HepG2 (cell line): Measurements from ENCODE around the gene PTCH1. TPM values are rescaled to one million over a fixed set of nuclear protein-coding genes. Genes with fewer than 3 reads are reported as not detected.
A peak's percentile ranks its signal among the peaks of the same experiment; 100 is the strongest.

Experiments used
- BRF2 ChIP-seq: sonication (generic); formaldehyde crosslinking; IDR thresholded peaks from 2 replicates; pipeline ENCODE4 v1.8.1; 2022; ENCODE audit warnings: mild to moderate bottlenecking, missing genetic modification reagents
- DR1 ChIP-seq: sonication (generic); formaldehyde crosslinking; IDR thresholded peaks from 2 replicates; pipeline ENCODE4 v1.8.0; 2021; ENCODE audit warnings: mild to moderate bottlenecking, missing genetic modification reagents, inconsistent platforms
- EEA1 ChIP-seq: sonication (generic); formaldehyde crosslinking; IDR thresholded peaks from 2 replicates; pipeline ENCODE4 v1.5.1; 2020; ENCODE audit warnings: mild to moderate bottlenecking, missing genetic modification reagents, borderline replicate concordance
- EED ChIP-seq: sonication (generic); formaldehyde crosslinking; IDR thresholded peaks from 2 replicates; pipeline ENCODE4 v1.5.0; 2020; ENCODE audit warnings: mild to moderate bottlenecking, missing genetic modification reagents
- ELF1 ChIP-seq: sonication (generic); formaldehyde crosslinking; IDR thresholded peaks from 2 replicates; pipeline ENCODE4 v1.4.0; 2020; ENCODE audit warnings: missing genetic modification reagents
- KMT2A ChIP-seq: sonication (generic); formaldehyde crosslinking; IDR thresholded peaks from 2 replicates; pipeline ENCODE4 v1.4.0; 2020; ENCODE audit warnings: missing genetic modification reagents
- POLR2A ChIP-seq, 2 experiments: IDR thresholded peaks; 2 replicates each; pipeline ENCODE4 v1.6.1; 2011; ENCODE audit warnings: low read depth in 2 of 2, low read length in 2 of 2, mild to moderate bottlenecking in 1 of 2, moderate library complexity in 1 of 2; ENCODE audit not compliant: insufficient read depth in 1 of 2
- RBFOX2 ChIP-seq: fragments of 200-400 bp; formaldehyde crosslinking; IDR thresholded peaks from 2 replicates; pipeline ENCODE4 v1.6.1; 2017; ENCODE audit warnings: low read depth, mild to moderate bottlenecking, low read length
- REPIN1 ChIP-seq: sonication (generic); formaldehyde crosslinking; IDR thresholded peaks from 2 replicates; pipeline ENCODE4 v1.8.0; 2022; ENCODE audit warnings: missing genetic modification reagents, low read depth, mild to moderate bottlenecking, borderline replicate concordance
- RNF219 ChIP-seq: sonication (generic); formaldehyde crosslinking; IDR thresholded peaks from 2 replicates; pipeline ENCODE4 v1.5.0; 2020; ENCODE audit warnings: mild to moderate bottlenecking, missing genetic modification reagents
- SOX5 ChIP-seq: IDR thresholded peaks from 2 replicates; pipeline ENCODE4 v1.6.1; 2016; ENCODE audit warnings: borderline replicate concordance
- TEF ChIP-seq: sonication (generic); formaldehyde crosslinking; IDR thresholded peaks from 2 replicates; pipeline ENCODE4 v1.5.0; 2020; ENCODE audit warnings: missing genetic modification reagents
- THRA ChIP-seq: sonication (generic); formaldehyde crosslinking; IDR thresholded peaks from 2 replicates; pipeline ENCODE4 v1.4.0; 2020; ENCODE audit warnings: missing genetic modification reagents, borderline replicate concordance
- TOPORS ChIP-seq: sonication (generic); formaldehyde crosslinking; IDR thresholded peaks from 2 replicates; pipeline ENCODE4 v1.8.0; 2023; ENCODE audit warnings: mild to moderate bottlenecking, missing genetic modification reagents
- ZBED4 ChIP-seq: sonication (generic); formaldehyde crosslinking; IDR thresholded peaks from 2 replicates; pipeline ENCODE4 v1.4.0; 2020; ENCODE audit warnings: missing genetic modification reagents, borderline replicate concordance
- ZFAT ChIP-seq: sonication (generic); formaldehyde crosslinking; conservative IDR thresholded peaks from 2 replicates; pipeline ENCODE4 v1.8.1; 2023; ENCODE audit warnings: missing genetic modification reagents, inconsistent platforms
- ZFP36 ChIP-seq: fragments of 150-350 bp; IDR thresholded peaks from 2 replicates; pipeline ENCODE4 v1.6.1; 2018; ENCODE audit warnings: borderline replicate concordance, low read length, low read depth; ENCODE audit not compliant: partially characterized antibody
- ZFP90 ChIP-seq: sonication (generic); formaldehyde crosslinking; IDR thresholded peaks from 2 replicates; pipeline ENCODE4 v1.8.0; 2022; ENCODE audit warnings: missing genetic modification reagents, mild to moderate bottlenecking, inconsistent platforms, borderline replicate concordance
- ZIK1 ChIP-seq: sonication (generic); formaldehyde crosslinking; IDR thresholded peaks from 2 replicates; pipeline ENCODE4 v1.5.0; 2020; ENCODE audit warnings: mild to moderate bottlenecking, low read depth, missing genetic modification reagents, borderline replicate concordance
- ZNF232 ChIP-seq: sonication (generic); formaldehyde crosslinking; IDR thresholded peaks from 2 replicates; pipeline ENCODE4 v1.4.0; 2020; ENCODE audit warnings: missing genetic modification reagents, borderline replicate concordance
- ZNF263 ChIP-seq: sonication (generic); formaldehyde crosslinking; IDR thresholded peaks from 2 replicates; pipeline ENCODE4 v1.4.0; 2020; ENCODE audit warnings: missing genetic modification reagents
- ZNF607 ChIP-seq: sonication (generic); formaldehyde crosslinking; IDR thresholded peaks from 2 replicates; pipeline ENCODE4 v1.5.1; 2020; ENCODE audit warnings: missing genetic modification reagents, mild to moderate bottlenecking, borderline replicate concordance
- ZNF816 ChIP-seq: sonication (generic); formaldehyde crosslinking; IDR thresholded peaks from 2 replicates; pipeline ENCODE4 v1.8.0; 2022; ENCODE audit warnings: missing genetic modification reagents, mild to moderate bottlenecking, borderline replicate concordance
- polyA plus RNA-seq, 8 experiments: library from polyadenylated mRNA; depleted of rRNA in 3 of 8; stranded (reverse) in 7 of 8; unstranded in 1 of 8; fragments of >200 nt; fragmentation: Illumina TruSeq in 4 of 8; extraction: Trizol in 4 of 8; gene quantifications; 2 replicates each; pipeline versions ENCODE4 v1.2.1 to v1.2.3, GENCODE V29; 2011 to 2016; ENCODE audit warnings: low read depth in 4 of 8, missing spikeins in 1 of 8, mixed read lengths in 1 of 8; ENCODE audit not compliant: insufficient read depth in 1 of 8
- total RNA-seq, 5 experiments: library from RNA; depleted of rRNA; stranded (reverse); fragments of >200 nt; fragmentation: Illumina TruSeq; extraction: Trizol; gene quantifications; 2 replicates each; pipeline ENCODE4 v1.2.3, GENCODE V29; 2016; ENCODE audit warnings: low read depth in 1 of 5

The PTCH1 gene
- total and polyA plus RNA-seq, 2 of the 13 experiments (the other 11 are each of a cell fraction or from before 2014, with no cell fraction given): 2.8 to 3.9 TPM

GRCh38 chr9:95506428-95506677 is 10.4 kb downstream of the PTCH1 start (continued):
- TF ChIP-seq RNF219 (CRISPR knock-in tag) (no peak), DR1 (CRISPR knock-in tag) (no peak), ZBED4 (CRISPR knock-in tag) (0 out of 2 replicates have a peak, but pooled peaks have one; percentile 10), EEA1 (CRISPR knock-in tag) (no peak), TEF (CRISPR knock-in tag) (peak; percentile 39; the same call in 1 of the 2 replicates), ZNF263 (CRISPR knock-in tag) (peak; percentile 45), SOX5 (CRISPR knock-in tag) (0 out of 2 replicates have a peak, but pooled peaks have one; percentile 2), ZNF816 (no peak), RBFOX2 (peak; percentile 85; the same call in 1 of the 2 replicates), ZFAT (CRISPR knock-in tag) (no peak), POLR2A (IDR thresholded peaks at IDR 0.05; ENCODE audit: insufficient read depth in 1 of 2, low read depth in 2 of 2, low read length in 2 of 2) (no peak), REPIN1 (0 out of 2 replicates have a peak, but pooled peaks have one; percentile 11), TOPORS (no peak), KMT2A (CRISPR knock-in tag) (no peak), ZNF232 (no peak), BRF2 (CRISPR knock-in tag) (no peak), ZFP90 (CRISPR knock-in tag) (no peak), ZIK1 (CRISPR knock-in tag) (no peak), ZFP36 (no peak), ZNF607 (CRISPR knock-in tag) (no peak), THRA (CRISPR knock-in tag) (no peak), ELF1 (CRISPR knock-in tag) (no peak), EED (no peak)
